Sigmoid colon (tissue), 4 donors: ENCODE results near the gene SOX6.

Experiments used
- EP300 ChIP-seq, 4 donors: sonication (generic); formaldehyde crosslinking; IDR thresholded peaks; one replicate each; pipeline ENCODE4 v1.6.1; 2017; ENCODE audit warnings: antibody characterized with exemption in 4 of 4
- POLR2A ChIP-seq, 2 donors: fragments of 450-650 bp; IDR thresholded peaks; one replicate each; pipeline ENCODE4 v1.6.1; 2016; ENCODE audit warnings: antibody characterized with exemption in 2 of 2, mild to moderate bottlenecking in 2 of 2, moderate library complexity in 2 of 2
- POLR2AphosphoS5 ChIP-seq, 4 donors: sonication (generic); formaldehyde crosslinking; IDR thresholded peaks; one replicate each; pipeline ENCODE4 v1.6.1; 2017; ENCODE audit warnings: antibody characterized with exemption in 4 of 4
- TF ChIP-seq, protein P1 (sequence below), 4 experiments: fragments of 450-650 bp in 3 of 4; fragments of 200-600 bp in 1 of 4; IDR thresholded peaks; one replicate each; pipeline ENCODE4 v1.5.1; 2016 to 2019; ENCODE audit warnings: antibody characterized with exemption in 4 of 4, mild to moderate bottlenecking in 3 of 4, moderate library complexity in 2 of 4

DNA sequence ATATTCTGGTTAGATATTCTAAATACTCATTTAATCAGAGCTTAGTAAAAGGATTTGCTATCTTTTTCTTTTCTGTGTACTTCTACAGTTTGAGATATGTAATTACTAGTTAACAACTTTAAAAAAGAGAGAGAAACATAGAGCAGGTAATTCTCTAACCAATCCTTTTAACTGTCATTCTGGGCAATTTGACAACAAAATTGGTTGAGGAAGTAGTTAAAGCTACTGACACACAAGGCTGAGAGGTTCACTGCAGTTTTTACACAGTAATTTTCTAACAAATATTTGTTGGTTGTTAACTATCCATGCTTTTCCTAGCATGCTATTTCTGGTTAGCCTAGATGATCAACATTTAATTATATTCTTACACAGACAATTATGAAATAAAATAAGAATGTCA, 3.6 kb downstream of the SOX6 start:
- TF ChIP-seq EP300 (IDR thresholded peaks at IDR 0.05) = no peak
- no peak for TF ChIP-seq POLR2A (IDR thresholded peaks at IDR 0.05)
- TF ChIP-seq, protein P1, sequence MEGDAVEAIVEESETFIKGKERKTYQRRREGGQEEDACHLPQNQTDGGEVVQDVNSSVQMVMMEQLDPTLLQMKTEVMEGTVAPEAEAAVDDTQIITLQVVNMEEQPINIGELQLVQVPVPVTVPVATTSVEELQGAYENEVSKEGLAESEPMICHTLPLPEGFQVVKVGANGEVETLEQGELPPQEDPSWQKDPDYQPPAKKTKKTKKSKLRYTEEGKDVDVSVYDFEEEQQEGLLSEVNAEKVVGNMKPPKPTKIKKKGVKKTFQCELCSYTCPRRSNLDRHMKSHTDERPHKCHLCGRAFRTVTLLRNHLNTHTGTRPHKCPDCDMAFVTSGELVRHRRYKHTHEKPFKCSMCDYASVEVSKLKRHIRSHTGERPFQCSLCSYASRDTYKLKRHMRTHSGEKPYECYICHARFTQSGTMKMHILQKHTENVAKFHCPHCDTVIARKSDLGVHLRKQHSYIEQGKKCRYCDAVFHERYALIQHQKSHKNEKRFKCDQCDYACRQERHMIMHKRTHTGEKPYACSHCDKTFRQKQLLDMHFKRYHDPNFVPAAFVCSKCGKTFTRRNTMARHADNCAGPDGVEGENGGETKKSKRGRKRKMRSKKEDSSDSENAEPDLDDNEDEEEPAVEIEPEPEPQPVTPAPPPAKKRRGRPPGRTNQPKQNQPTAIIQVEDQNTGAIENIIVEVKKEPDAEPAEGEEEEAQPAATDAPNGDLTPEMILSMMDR (IDR thresholded peaks at IDR 0.05) = no peak
- TF ChIP-seq POLR2AphosphoS5 (IDR thresholded peaks at IDR 0.05) = no peak
